HepG2 (cell line): ENCODE measurements around the gene LAG3. TPM values are rescaled to one million over a fixed set of nuclear protein-coding genes. Genes with fewer than 3 reads are reported as not detected.

Experiments used
- DZIP1 ChIP-seq: sonication (generic); formaldehyde crosslinking; IDR thresholded peaks from 2 replicates; pipeline ENCODE4 v1.5.0; 2020; ENCODE audit warnings: mild to moderate bottlenecking, missing genetic modification reagents
- MYC ChIP-seq: sonication (generic); formaldehyde crosslinking; IDR thresholded peaks from 2 replicates; pipeline ENCODE4 v1.9.0; 2021; ENCODE audit warnings: missing genetic modification reagents, borderline replicate concordance
- ZFP91 ChIP-seq: sonication (generic); formaldehyde crosslinking; IDR thresholded peaks from 2 replicates; pipeline ENCODE4 v1.9.0; 2022; ENCODE audit warnings: missing genetic modification reagents, mild to moderate bottlenecking, borderline replicate concordance
- ZMYM4 ChIP-seq: sonication (generic); formaldehyde crosslinking; IDR thresholded peaks from 2 replicates; pipeline ENCODE4 v1.8.1; 2023; ENCODE audit warnings: mild to moderate bottlenecking, missing genetic modification reagents
- ZNF318 ChIP-seq: sonication (generic); formaldehyde crosslinking; IDR thresholded peaks from 2 replicates; pipeline ENCODE4 v1.4.0; 2020; ENCODE audit warnings: mild to moderate bottlenecking, missing genetic modification reagents
- ZNF607 ChIP-seq: sonication (generic); formaldehyde crosslinking; IDR thresholded peaks from 2 replicates; pipeline ENCODE4 v1.5.1; 2020; ENCODE audit warnings: missing genetic modification reagents, mild to moderate bottlenecking, borderline replicate concordance
- polyA plus RNA-seq, 8 experiments: library from polyadenylated mRNA; depleted of rRNA in 3 of 8; stranded (reverse) in 7 of 8; unstranded in 1 of 8; fragments of >200 nt; fragmentation: Illumina TruSeq in 4 of 8; extraction: Trizol in 4 of 8; gene quantifications; 2 replicates each; pipeline versions ENCODE4 v1.2.1 to v1.2.3, GENCODE V29; 2011 to 2016; ENCODE audit warnings: low read depth in 4 of 8, missing spikeins in 1 of 8, mixed read lengths in 1 of 8; ENCODE audit not compliant: insufficient read depth in 1 of 8
- total RNA-seq, 5 experiments: library from RNA; depleted of rRNA; stranded (reverse); fragments of >200 nt; fragmentation: Illumina TruSeq; extraction: Trizol; gene quantifications; 2 replicates each; pipeline ENCODE4 v1.2.3, GENCODE V29; 2016; ENCODE audit warnings: low read depth in 1 of 5
- TF ChIP-seq, protein P1 (sequence below), 2 experiments: sonication (generic) in 1 of 2; formaldehyde crosslinking in 1 of 2; IDR thresholded peaks; 2 replicates each; pipeline versions ENCODE4 v1.5.1 to v1.6.1; 2011 to 2020; ENCODE audit warnings: borderline replicate concordance in 1 of 2, low read depth in 1 of 2, low read length in 1 of 2, mild to moderate bottlenecking in 1 of 2, missing genetic modification reagents in 1 of 2, moderate library complexity in 1 of 2
- TF ChIP-seq, protein P2 (sequence below): IDR thresholded peaks from 2 replicates; pipeline ENCODE4 v1.6.1; 2016; ENCODE audit warnings: mild to moderate bottlenecking

The LAG3 gene
- total and polyA plus RNA-seq, 2 of the 13 experiments (the other 11 are each of a cell fraction or from before 2014, with no cell fraction given), result 0.11 to 0.26 TPM

DNA sequence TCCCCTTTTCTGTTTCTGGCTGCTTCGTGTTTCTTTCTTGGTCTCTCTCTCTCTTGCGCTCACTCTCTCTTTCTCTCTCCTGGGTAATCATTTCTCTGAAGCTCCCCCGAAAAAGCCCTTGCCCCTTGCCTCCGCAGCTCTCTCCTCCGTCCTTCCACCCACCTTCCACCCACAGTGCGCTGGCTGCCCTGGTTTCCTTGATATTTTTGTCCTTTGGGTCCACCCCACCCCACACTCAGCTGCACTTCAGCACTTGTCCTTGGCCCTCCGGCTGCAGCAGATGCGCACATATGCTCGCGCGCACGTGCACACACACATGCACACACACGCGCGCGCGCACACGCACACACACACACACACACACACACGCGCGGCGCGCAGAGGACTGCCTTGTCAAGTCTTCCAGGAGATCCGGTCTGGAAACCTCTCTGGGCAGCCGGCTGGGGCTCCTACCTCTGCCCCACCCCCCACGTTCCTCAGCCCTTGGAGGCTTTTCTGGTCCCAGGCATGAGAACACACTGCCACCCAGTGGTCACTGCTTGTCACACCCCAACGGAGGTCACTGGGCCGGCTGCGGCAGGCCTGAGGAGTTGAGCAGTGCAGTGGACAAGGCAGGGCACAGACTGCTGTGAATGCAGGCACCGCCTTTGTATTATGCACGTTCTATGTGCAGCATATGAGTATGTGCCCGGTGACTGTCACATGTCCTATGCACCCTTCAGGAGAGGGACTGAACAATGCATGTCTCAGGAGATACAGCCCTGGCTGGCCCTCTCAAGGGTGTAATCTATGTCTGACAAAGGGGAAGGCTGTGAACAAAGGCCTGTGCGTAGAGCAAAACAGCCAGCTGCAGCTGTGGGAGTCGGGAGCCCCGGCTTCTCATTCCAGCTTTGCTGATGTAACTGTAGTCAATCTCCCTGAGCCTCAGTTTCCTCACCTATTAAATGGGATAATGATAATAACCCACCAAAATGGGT, 6.5 kb downstream of the LAG3 start (continued):
- no peak for TF ChIP-seq ZNF318 (CRISPR knock-in tag)
- TF ChIP-seq, protein P1, sequence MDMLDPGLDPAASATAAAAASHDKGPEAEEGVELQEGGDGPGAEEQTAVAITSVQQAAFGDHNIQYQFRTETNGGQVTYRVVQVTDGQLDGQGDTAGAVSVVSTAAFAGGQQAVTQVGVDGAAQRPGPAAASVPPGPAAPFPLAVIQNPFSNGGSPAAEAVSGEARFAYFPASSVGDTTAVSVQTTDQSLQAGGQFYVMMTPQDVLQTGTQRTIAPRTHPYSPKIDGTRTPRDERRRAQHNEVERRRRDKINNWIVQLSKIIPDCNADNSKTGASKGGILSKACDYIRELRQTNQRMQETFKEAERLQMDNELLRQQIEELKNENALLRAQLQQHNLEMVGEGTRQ (IDR thresholded peaks at IDR 0.05; ENCODE audit: low read depth, low read length), result no peak
- TF ChIP-seq, protein P1 (CRISPR knock-in tag; IDR thresholded peaks at IDR 0.05; ENCODE audit: borderline replicate concordance), result 0 out of 2 replicates have a peak, but pooled peaks have one; percentile 5
- peak; percentile 84 for TF ChIP-seq ZFP91 (CRISPR knock-in tag)
- TF ChIP-seq, protein P2, sequence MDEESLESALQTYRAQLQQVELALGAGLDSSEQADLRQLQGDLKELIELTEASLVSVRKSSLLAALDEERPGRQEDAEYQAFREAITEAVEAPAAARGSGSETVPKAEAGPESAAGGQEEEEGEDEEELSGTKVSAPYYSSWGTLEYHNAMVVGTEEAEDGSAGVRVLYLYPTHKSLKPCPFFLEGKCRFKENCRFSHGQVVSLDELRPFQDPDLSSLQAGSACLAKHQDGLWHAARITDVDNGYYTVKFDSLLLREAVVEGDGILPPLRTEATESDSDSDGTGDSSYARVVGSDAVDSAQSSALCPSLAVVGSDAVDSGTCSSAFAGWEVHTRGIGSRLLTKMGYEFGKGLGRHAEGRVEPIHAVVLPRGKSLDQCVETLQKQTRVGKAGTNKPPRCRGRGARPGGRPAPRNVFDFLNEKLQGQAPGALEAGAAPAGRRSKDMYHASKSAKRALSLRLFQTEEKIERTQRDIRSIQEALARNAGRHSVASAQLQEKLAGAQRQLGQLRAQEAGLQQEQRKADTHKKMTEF, result peak; percentile 73
- TF ChIP-seq ZNF607 (CRISPR knock-in tag), result peak; percentile 86
- peak; percentile 82 for TF ChIP-seq MYC (CRISPR knock-in tag)
- no peak for TF ChIP-seq DZIP1 (CRISPR knock-in tag)
- peak; percentile 52 for TF ChIP-seq ZMYM4 (CRISPR knock-in tag)
